ENCODE data around the gene MICALL2.

The MICALL2 gene

GRCh38 chr7:1394371-1394770, 64.9 kb downstream of the MICALL2 start:
- DNase-seq (ENCODE audit: low spot score) = no peak

DNA sequence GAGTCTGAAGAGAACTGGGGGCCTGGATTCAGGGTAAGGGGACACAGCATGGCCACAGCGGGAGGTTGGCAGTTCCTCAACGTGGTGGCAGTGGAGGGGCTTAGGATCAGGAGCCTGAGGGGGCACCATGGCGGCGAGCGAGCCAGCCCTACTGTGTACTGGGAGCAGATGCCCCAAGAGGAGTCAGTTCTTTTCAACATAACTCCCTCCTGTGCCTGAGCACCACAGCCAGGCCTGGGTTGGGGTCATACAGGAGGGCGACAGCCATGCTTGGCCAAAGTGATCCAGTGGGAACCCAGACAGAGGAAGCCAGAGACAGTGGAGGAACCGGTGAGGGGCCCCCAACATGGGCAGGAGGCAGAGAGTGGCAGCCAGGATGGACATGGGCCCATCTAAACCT, 65.8 kb downstream of the MICALL2 start:
- DNase-seq (ENCODE audit: low spot score) = no peak

DNA sequence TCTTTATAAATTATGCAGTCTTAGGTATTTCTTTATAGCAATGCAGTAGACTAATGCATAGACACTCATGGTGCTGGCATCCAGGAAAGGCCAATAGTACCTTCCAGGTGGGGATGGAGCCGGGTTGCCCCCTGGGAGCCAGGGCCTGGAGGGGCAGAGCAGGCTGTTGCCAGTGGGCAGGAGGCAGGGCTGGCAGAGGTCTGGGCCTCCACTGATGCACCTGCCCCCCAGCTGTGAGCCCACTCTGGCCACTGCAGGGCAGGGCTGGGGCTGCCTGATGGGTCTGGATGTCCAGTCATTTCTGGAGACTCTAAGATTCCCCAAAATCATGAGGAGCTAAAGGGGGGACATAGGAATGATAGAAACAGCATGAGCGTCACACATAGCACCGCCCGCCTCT, 66.7 kb downstream of the MICALL2 start:
- no peak for DNase-seq (ENCODE audit: low spot score)

DNA sequence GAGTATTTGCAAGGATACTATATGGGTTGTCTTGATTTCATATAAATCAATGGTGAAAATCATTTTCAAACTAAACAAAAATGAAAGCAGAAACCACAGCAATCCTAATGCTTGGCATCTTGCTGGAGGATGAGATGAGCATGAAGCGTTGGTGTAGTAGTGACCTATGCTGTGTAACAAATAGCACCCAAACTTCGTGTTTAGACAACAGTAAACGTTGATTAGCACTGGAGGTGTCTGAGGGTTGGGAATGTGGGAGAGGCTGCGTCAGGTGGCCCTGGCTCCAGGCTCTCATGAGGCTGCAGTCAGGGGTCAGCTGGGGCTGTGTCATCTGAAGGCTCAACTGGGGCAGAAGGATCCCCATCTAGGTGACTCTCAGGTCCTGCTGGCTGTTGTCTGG, 67.8 kb downstream of the MICALL2 start:
- no peak for DNase-seq (ENCODE audit: low spot score)

DNA sequence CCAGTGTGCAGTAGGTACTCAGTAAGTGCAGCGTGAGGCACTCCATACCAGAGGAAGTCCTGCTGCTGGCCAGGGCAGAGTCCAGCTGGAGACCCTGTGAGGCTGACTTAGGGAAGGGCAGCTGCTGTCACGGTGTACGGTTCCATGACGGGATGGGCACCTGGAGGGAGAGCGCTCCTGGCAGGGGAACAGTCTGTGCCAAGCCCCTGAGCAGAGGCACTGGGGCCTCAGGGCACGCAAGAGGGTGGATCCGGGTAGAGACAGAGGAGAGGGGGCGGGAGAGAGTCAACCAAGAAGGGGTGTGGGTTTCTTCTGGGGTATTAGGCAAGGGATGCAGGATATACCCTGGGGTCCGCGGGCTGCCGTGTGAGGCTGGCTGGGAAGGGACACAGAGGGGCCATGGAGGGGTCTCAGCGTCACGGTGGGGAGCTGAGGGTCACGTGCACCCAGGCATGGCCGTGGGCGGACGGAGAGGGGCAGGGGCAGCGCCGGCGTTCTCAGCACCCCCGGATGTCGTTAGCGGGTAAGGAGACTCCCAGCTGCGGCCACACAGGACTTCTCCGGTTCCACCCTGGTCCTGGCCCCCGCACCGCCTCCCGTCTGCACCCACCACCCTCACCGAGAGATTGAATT, 70.5 kb downstream of the MICALL2 start:
- DNase-seq (ENCODE audit: low spot score) = no peak

DNA sequence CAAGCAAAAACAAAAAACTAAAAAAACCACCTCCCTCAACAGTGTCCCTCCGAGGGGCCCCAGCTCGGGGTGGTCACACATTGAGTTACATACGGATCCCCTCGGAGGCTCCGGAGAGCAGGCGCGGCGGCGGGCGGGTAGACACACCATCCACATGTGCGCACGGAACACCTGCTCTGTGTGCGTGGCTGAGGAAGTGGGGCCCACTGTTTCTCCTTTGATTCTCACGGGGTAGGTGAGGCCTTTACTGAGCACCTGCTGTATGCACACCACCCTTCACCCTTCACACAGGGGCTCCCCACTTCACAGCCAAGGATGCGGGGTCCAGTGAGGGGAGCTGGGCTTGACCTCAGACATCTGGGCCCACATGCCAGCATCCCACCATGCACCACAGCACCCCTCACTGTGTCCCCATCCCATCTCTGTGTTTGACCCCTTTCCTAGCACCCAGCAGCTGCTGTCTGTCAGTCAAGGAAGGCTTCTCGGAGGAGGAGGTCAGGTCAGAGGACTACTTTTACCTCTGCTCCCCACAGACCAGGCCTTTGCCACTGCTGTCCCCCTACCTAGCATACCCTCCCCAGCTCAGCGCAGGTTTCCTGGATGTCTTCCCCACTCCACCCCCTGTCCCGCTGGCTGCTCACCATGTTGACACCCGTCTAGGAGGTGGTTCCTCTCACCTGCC, 71.1 kb downstream of the MICALL2 start:
- DNase-seq (ENCODE audit: low spot score) = no peak

DNA sequence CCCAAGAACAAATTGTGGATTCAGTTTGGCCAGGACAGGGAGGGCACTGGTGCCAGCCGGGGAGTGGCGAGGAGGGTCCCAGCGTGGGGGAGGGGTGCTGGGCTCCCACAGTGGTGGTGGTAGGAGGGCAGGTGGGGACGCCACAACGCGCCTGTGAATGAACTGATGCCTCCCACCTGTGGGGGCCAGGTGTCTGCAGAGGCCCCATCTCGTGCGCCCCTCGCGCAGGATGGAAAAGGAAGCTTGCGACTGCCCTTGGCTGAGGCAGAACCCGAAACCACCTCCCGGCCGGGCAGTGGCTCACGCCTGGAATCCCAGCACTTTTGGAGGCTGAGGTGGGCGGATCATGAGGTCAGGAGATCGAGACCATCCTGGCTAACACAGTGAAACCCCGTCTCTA, 72.0 kb downstream of the MICALL2 start:
- DNase-seq (ENCODE audit: low spot score) = no peak

DNA sequence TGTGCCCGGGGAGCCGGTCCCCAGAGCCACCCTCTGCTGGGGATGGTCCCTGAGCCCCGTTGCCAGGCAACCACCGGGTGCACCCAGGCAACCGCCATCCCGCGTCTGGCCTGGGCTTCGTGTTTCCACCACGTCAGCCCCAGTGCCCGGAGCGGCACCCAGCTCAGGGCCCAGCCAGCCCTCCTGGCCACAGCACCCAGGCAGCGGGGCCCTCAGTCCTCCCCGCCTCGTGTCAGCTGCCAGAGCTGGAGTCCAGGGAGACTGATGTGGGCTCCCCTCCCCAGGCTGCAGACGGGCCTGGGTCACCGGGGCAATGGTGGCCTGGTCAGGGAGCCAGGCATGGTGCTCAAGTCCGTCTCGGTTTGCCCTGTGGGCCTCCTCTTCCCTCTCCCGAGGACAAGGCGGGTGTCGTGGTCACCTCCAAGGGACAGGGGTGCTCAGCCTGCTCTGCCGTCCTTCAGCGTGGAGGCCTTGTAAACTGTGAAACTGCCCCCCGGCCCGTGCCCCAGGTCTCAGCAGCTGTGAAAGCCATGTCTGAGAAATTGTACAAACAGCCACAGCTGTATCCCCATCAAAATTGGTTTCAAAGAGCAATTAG, 72.5 kb downstream of the MICALL2 start:
- DNase-seq (ENCODE audit: low spot score) = no peak

- DNase-seq (ENCODE audit: low spot score) = no peak
Observed at GRCh38 chr7:1385809-1386622, 73.3 kb downstream of the MICALL2 start.

GRCh38 chr7:1385086-1385808, 74.0 kb downstream of the MICALL2 start:
- DNase-seq (ENCODE audit: low spot score) = no peak

All from NAMALWA (cell line).